ENCODE results near the gene TNNT3.
"Not testable (repeated sequence)": the region's sequence is repeated elsewhere in the genome, so short reads cannot be mapped to it uniquely, and the experiment has no call there.

The TNNT3 gene

GRCh38 chr11:1929621-1930461 lies 10.3 kb downstream of the TNNT3 start:
- Histone ChIP-seq H3K4me3 (no peak overlapping the region), H3K27ac (no peak overlapping the region)

DNA sequence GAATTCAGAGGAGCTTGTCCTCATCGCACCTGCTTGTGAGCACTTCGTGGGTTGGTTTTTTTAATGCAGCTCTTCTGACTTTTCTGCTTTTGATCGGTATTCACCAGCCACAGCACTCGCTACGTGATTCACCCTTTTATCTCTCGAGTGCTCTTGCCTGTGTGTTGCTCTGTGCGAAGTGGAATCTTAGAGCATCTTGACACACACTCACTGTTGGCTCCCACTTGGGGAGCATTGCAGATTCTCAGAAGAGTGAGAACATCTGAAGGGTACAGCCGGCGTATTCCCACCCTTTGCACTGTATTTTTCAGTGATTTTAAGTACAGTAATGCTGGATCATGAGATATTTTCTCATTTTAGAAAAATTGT lies 10.9 kb downstream of the TNNT3 start:
- no peak overlapping the region for H3K4me3 ChIP-seq
- H3K27ac ChIP-seq = no peak overlapping the region

DNA sequence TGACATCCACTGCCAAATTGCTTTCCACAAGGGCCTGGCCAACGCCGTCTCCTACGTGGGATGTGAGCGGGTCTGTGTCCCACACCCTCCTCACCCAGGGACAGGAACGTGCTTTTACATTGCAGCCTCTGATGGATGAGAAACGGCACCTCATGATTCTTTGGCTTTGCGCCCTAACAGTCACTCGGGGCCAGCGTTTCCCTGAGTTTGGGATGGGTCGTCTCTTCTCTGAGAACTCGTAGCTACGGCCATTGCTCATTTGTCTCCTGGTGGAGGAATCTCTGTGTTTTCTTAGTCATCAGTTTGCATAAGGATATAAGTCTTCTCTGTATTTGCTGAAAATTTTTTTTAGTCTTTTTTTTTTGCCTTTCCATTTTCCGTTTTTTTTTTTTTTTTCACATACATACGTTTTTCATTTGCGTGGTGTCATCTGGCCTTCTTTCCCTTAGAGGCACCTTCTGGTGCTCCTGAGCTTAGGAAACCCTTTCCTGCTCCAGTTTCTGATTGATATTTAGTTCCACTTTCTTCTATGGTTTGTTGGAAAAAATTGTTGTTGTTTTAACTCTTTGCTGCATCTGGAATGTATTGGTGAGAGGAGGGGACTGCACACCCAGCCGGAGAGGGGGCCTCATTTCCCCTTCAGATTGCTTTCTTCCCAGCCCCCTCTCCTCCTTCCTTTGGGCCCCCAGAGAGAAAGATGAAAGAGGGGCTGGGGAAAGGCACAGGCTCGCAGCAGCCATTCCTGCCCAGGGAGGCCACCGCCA lies 12.0 kb downstream of the TNNT3 start:
- peak overlapping the region in 3 of 21 experiments; percentile 11 to 46 (median 31) for H3K27ac ChIP-seq
- no peak overlapping the region for H3K4me3 ChIP-seq

GRCh38 chr11:1932105-1932480 lies 12.6 kb downstream of the TNNT3 start:
- Histone ChIP-seq H3K4me3 (no peak overlapping the region), H3K27ac (peak overlapping the region in 3 of 21 experiments; percentile 11 to 46 (median 31))

DNA sequence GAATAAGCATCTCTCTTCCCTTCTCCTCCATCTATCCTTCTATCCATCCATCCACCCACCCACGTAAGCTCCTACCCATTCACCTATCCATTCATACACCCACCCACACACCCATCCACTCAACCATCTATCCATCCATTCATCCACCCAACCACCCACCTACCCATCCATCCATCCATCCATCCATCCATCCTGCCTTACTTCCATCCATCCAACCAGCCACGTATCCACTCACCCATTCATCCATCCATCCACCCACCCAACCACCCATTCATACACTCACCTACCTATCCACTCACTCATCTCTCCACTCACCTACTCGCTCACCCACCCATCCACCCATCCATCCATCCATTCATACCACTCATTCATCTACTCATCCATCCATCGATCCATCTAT lies 13.2 kb downstream of the TNNT3 start:
- no peak overlapping the region for H3K27ac ChIP-seq
- no peak overlapping the region for H3K4me3 ChIP-seq

DNA sequence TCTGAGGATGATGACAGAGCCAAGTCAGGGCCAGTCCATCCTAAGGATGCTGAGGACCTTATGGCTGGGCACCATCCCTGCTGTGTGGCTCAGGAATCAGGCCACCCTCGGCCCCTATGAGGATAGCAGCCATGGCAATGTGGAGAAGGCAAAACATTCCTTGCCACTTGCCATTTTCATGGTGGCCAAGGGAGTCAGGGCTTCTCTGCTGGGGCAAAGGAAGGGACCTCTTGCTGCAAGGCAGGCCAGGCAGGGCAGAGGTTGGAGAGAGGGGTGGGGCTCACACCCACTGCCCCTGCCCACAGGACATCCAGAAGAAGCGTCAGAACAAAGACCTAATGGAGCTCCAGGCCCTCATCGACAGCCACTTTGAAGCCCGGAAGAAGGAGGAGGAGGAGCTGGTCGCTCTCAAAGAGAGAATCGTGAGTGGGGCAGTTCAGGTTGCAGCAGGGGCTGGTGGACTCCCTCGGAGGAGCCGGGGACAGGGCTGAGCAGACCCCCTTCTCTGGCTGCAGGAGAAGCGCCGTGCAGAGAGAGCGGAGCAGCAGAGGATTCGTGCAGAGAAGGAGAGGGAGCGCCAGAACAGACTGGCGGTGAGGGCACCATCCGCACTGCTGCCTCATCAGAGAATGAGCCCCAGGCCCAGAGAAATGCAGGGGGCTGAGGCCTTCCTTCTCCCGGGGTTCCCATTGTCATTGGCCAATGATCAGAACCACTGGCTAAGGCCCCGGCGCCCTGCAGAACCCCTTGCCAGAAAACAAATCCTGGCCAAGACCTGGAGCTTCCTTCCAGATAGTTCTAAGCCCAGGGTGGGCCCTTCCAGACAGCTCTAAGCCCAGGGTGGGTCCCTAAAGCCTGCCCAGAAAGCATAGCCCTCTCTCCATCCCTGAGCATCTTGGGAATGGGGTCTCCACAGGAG lies 14.2 kb downstream of the TNNT3 start:
- Histone ChIP-seq H3K4me3 (no peak overlapping the region), H3K27ac (no peak overlapping the region)

DNA sequence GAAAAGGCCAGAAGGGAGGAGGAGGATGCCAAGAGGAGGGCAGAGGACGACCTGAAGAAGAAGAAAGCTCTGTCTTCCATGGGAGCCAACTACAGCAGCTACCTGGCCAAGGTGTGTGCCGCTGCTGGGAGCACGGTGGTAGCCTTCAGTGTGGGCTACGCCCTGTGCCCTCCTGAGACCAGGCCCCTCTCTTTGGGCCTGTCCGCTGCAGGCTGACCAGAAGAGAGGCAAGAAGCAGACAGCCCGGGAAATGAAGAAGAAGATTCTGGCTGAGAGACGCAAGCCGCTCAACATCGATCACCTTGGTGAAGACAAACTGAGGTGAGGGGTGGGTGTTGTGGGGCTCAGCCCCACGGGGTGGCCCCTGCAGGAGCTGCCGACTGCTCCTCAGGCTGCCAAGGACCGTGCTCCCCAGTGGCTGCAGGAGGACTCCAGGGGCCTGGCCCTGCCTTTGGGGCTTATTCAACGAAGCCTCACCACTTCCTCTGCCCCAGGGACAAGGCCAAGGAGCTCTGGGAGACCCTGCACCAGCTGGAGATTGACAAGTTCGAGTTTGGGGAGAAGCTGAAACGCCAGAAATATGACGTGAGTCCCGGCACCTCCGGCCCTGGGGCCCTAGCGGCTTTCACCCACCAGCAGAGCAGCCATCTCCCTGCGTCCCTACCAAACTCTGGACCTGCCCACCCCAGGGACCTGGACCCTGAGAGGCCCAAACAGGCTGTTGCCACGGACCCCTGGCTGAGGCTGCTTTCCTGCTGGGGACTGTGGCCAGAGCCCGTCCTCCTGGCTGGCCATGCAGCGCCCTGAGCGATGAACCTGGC lies 15.0 kb downstream of the TNNT3 start:
- Histone ChIP-seq H3K4me3 (no peak overlapping the region), H3K27ac (no peak overlapping the region)

GRCh38 chr11:1935156-1936071 lies 15.9 kb downstream of the TNNT3 start:
- Histone ChIP-seq H3K4me3 (no peak overlapping the region), H3K27ac (no peak overlapping the region)

GRCh38 chr11:1936072-1936780 lies 16.7 kb downstream of the TNNT3 start:
- H3K4me3 ChIP-seq = no peak overlapping the region
- H3K27ac ChIP-seq = no peak overlapping the region

DNA sequence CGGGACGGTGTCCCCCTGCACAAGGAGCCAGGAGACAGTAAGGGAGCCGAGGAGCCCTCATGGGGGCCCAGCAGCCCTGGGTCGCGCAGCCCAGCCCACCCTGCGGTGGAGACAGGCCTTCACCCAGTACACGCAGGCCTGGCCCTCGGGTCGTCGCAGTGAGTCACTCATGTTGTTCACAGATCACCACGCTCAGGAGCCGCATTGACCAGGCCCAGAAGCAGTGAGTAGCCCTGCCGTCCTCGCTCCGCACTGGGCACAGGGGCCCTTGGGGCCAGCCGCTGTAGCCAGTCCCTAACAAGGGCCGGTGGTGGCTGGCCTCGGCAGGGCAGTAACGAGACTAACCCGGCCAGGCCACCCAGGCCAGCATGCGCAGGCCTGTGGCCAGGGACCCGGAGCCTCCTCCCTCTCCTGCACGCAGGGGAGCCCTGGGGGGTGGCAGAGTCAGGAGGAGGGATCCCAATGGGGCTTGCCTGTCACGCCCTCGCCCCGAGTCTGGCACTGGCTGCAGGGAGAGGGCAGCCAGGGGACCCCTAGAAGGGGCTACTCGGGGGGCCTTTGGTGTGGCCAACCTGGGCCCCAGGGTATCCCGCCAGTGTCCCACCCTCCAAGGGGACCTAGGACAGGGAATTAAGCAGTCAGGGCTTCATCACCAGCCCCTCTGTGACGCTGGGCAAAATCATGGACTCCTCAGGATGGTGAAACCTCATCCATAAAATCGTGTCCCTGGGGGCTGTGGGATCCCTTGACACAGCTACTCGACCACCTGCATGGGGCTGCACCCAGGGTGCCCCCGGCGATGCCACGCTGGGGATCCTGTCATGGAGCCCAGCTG lies 17.5 kb downstream of the TNNT3 start:
- no peak overlapping the region for H3K27ac ChIP-seq
- no peak overlapping the region for H3K4me3 ChIP-seq

- no peak overlapping the region for H3K4me3 ChIP-seq
- H3K27ac ChIP-seq = no peak overlapping the region
Observed at GRCh38 chr11:1937616-1938342, 18.3 kb downstream of the TNNT3 start.

DNA sequence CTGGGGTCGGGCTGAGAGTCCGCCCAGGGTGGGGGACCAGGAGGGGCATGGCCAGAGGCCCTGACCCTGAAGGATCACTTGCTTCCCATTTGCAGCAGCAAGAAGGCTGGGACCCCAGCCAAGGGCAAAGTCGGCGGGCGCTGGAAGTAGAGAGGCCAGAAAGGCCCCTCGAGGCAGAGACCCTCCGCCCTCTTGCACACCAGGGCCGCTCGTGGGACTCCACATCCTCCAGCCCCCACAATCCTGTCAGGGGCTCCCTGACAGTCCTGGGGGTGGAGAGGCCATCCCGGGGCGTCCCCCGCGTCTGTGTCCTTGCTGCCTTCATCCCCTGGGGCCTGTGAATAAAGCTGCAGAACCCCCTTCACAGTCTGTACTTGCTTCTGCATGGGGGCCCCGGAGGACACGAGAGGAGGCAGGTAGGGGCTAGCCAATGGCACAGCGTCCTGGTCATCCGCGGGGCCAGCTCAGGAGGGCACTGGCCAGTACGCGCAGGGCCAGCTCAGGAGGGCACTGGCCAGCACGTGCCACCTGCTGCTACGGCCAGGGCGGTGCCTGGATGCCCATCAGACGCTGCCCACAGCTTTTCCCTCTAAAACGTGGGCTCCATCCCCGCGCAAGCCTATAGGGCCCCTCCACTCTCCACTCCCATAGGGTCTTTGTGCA lies 19.0 kb downstream of the TNNT3 start:
- Histone ChIP-seq H3K27ac (peak overlapping the region in 3 of 21 experiments; percentile 29 to 42 (median 36)), H3K4me3 (no peak overlapping the region)

DNA sequence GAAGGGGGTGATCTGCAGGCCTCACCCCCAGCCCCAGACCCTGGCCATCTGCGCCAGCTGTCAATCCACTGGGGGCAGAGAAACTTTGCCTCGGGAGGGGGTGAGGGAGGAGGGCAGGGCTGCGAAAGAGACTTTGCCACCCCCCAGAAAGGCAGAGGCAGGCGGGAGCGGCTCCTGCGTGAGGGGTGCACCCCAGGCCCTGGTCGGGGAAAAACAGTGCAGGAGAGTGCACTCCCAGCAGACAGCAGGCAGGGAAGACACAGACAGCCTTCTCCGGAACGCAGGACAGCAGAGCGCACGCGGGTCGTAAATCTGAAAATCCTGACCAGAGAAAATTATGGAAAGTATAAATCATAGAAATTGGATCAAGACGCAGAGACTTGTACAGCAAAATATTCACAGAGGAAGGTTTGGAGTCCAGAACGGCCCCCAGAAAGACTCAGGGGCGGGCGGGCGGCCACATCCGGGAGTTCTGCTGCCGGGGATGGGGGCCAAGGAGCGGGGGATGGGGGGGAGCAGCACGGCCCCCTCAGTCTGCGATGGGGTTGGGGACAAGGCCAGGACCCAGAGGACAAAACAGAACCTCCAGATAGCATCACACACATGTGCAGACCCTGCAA lies 19.6 kb downstream of the TNNT3 start:
- H3K4me3 ChIP-seq = no peak overlapping the region
- H3K27ac ChIP-seq = peak overlapping the region in 6 of 21 experiments; percentile 5 to 42 (median 27)

GRCh38 chr11:1939788-1940187 lies 20.3 kb downstream of the TNNT3 start:
- H3K27ac ChIP-seq, H3K4me3 ChIP-seq: not testable (repeated sequence)
